K562 (cell line): ENCODE measurements around the gene RAB40B.

Source experiments
- FOXJ3 ChIP-seq: sonication (generic); formaldehyde crosslinking; IDR thresholded peaks from 2 replicates; pipeline ENCODE4 v1.4.0; 2020; ENCODE audit warnings: mild to moderate bottlenecking, missing genetic modification reagents
- TF ChIP-seq, protein P1 (sequence below), 3 experiments: IDR thresholded peaks in 2 of 3; conservative IDR thresholded peaks in 1 of 3; 2 replicates each; pipeline ENCODE4 v1.5.1; 2011 to 2012; ENCODE audit warnings: low read length in 3 of 3, mild to moderate bottlenecking in 3 of 3, control low read depth in 2 of 3, improper control_type of control experiment in 1 of 3, inconsistent platforms in 1 of 3, low read depth in 1 of 3, mixed read lengths in 1 of 3, moderate library complexity in 1 of 3; ENCODE audit not compliant: insufficient read depth in 2 of 3

DNA sequence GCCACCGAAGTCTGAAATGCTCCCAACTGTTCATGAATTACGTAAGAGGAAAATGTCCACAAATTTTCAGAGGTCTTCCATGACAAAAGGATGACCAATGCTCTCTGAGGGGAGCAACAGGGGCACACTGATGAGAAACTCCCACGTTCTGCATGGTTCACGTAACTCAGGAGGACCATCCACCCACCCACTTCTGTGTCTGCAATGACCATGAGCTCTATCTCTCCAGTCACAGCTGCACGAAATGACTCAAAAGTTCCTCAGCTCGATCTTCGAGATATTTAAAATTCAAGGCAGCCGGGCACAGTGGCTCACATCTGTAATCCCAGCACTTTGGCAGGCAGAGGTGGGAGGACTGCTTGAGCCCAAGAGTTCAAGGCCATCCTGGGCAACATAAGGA, 66.0 kb downstream of the RAB40B start:
- TF ChIP-seq, protein P1, sequence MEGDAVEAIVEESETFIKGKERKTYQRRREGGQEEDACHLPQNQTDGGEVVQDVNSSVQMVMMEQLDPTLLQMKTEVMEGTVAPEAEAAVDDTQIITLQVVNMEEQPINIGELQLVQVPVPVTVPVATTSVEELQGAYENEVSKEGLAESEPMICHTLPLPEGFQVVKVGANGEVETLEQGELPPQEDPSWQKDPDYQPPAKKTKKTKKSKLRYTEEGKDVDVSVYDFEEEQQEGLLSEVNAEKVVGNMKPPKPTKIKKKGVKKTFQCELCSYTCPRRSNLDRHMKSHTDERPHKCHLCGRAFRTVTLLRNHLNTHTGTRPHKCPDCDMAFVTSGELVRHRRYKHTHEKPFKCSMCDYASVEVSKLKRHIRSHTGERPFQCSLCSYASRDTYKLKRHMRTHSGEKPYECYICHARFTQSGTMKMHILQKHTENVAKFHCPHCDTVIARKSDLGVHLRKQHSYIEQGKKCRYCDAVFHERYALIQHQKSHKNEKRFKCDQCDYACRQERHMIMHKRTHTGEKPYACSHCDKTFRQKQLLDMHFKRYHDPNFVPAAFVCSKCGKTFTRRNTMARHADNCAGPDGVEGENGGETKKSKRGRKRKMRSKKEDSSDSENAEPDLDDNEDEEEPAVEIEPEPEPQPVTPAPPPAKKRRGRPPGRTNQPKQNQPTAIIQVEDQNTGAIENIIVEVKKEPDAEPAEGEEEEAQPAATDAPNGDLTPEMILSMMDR (IDR thresholded peaks at IDR 0.05 in 2 of 3, conservative IDR thresholded peaks at IDR 0.05 in 1 of 3; ENCODE audit: insufficient read depth in 2 of 3, low read depth in 1 of 3, low read length in 3 of 3): no peak
- TF ChIP-seq FOXJ3 (CRISPR knock-in tag): no peak
